ENCODE data around the gene KCTD2.

The KCTD2 gene

DNA sequence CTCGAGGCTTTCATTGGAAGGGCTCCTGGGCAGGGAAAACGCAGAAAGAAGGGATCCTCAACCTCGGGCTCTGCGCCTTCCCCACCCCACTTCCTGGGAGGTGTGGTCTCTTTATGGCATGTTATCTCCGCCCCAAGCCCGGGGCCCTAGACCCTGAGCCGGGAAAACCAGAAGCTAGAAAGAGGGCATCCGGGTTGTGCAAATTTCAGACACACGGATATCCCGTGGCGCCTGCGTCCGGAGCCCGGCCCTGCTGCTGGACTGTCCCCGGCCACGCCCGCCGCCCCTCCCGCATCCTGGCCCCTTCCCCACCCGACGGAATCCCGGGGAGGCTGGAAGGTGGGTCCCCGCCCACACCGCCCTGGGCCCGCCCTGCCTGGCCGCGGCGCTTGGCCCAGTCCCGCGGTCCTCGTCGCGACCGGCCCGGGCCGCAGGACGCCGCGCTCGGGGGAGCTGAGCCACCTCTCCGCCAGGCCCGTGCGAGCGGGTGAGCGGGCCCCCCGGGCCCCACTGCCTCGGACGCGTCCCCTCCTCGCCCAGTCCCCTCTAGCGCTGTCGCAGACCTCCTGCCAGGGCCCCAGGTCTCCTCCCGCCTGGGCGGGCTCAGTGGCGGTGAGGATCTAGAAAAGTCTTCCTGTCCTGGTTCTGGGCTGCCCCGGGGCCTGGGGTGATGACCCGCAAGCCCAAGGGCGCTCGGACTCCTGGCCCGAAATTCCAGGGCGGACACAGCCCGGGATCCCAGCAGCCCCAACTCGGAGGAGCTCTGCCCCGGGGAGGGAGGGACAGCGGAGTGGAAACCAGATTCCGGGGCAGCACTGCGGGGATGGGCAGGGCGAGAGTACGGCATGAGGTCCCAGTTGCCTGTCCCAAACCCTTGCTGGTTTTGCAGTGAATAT, 40.8 kb downstream of the KCTD2 start, which contains the start of gene SLC16A5:
Gene SLC16A5, plus strand, starts transcription at position 397 of the 896 bp plus-strand sequence. CDS start 5,683 bp downstream, outside the sequence.
- TF ChIP-seq EZH2phosphoT487 (IDR thresholded peaks at IDR 0.05; ENCODE audit: borderline replicate concordance, low read length), result no peak; the same call in 1 of the 2 replicates
- TF ChIP-seq, protein P1, sequence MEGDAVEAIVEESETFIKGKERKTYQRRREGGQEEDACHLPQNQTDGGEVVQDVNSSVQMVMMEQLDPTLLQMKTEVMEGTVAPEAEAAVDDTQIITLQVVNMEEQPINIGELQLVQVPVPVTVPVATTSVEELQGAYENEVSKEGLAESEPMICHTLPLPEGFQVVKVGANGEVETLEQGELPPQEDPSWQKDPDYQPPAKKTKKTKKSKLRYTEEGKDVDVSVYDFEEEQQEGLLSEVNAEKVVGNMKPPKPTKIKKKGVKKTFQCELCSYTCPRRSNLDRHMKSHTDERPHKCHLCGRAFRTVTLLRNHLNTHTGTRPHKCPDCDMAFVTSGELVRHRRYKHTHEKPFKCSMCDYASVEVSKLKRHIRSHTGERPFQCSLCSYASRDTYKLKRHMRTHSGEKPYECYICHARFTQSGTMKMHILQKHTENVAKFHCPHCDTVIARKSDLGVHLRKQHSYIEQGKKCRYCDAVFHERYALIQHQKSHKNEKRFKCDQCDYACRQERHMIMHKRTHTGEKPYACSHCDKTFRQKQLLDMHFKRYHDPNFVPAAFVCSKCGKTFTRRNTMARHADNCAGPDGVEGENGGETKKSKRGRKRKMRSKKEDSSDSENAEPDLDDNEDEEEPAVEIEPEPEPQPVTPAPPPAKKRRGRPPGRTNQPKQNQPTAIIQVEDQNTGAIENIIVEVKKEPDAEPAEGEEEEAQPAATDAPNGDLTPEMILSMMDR (IDR thresholded peaks at IDR 0.05; ENCODE audit: low read depth, low read length, poor library complexity, severe bottlenecking), result no peak
- H3K4me1 ChIP-seq (ENCODE audit: control insufficient read depth, low read length), result peaks cover 5% of the 10 kb centered on the region; the same call in 1 of the 2 replicates
- no peaks in the 10 kb centered on the region for H4K20me1 ChIP-seq (ENCODE audit: control insufficient read depth, insufficient read depth, low read depth, low read length)
- peak within 1 kb of the TSS; percentile 28; the same call in 1 of the 2 replicates for H3K4me3 ChIP-seq (ENCODE audit: low read length)
- no peak within 1 kb of the TSS for H3K27ac ChIP-seq (ENCODE audit: low read depth, low read length)
- no peaks in the 10 kb centered on the region for H3K9me3 ChIP-seq (ENCODE audit: control insufficient read depth, insufficient read depth, low read length)
- H3K9me2 ChIP-seq (replicated peaks; ENCODE audit: control insufficient read depth, low read length), result no peaks in the 10 kb centered on the region
- peak within 1 kb of the TSS; percentile 49 for H3K4me2 ChIP-seq (ENCODE audit: low read length)
- H3K79me2 ChIP-seq (ENCODE audit: control insufficient read depth, low read length), result no peaks in the 10 kb centered on the region
- no peaks in the 10 kb centered on the region for H3K36me3 ChIP-seq (ENCODE audit: control insufficient read depth, low read length)
- peaks cover 29% of the 10 kb centered on the region for H3K27me3 ChIP-seq (ENCODE audit: control insufficient read depth, low read length)
- no peaks in the 10 kb centered on the region for H3F3A ChIP-seq (ENCODE audit: control insufficient read depth, insufficient read depth)

DNA sequence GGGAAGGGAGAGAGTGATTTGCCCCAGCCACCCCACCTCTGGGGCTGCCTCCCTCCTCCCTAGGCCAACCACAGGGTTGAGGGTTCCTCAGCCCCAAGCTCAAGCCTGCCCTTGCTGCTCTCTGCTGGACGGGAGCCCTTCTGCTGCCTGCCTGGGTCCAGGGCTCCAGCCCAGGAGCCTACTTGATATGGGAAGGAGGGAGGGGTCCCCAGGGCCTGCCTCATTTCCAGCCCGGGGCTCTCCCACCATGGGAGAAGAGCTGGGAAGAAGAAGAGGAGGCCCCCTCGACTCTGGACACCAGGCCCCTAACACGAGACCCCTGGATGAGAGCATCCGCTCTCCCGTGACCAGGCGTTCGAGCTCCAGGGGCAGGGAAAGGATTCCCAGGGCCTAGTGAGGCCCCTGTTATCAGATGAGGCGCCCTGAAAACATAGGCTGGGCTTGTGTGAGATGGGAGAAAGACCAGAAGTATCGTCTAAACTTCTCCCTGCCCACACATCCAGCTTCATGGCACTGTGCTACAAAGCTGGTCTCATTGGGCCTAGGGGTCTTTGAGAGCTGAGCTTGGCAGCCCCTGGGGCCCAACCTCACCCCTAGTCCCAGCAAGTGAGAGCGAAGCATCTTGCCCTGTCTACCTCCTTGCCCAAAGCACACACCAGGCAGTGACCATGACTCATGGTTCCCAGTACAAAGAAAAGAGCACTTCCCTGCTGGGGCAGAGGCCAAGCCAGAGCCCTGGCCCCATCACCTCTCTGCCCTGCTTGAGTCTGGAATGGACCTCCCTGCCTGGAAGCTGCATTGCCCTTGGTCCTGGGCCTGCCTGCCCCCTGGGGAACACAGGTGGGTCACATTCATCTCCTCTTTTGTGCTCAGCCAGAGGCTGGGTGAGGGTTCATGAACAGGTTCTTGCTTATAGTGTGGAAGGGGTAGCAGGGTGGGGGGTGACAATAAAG, 41.7 kb downstream of the KCTD2 start:
- H3K4me2 ChIP-seq (ENCODE audit: low read length), result no peak overlapping the region
- no peaks in the 10 kb centered on the region for H3K9me3 ChIP-seq (ENCODE audit: control insufficient read depth, insufficient read depth, low read length)
- H4K20me1 ChIP-seq (ENCODE audit: control insufficient read depth, insufficient read depth, low read depth, low read length), result no peaks in the 10 kb centered on the region
- H3K27ac ChIP-seq (ENCODE audit: low read depth, low read length), result no peak overlapping the region
- no peaks in the 10 kb centered on the region for H3K36me3 ChIP-seq (ENCODE audit: control insufficient read depth, low read length)
- no peaks in the 10 kb centered on the region for H3F3A ChIP-seq (ENCODE audit: control insufficient read depth, insufficient read depth)
- TF ChIP-seq, protein P1 (IDR thresholded peaks at IDR 0.05; ENCODE audit: low read depth, low read length, poor library complexity, severe bottlenecking), result no peak
- no peak for TF ChIP-seq EZH2phosphoT487 (IDR thresholded peaks at IDR 0.05; ENCODE audit: borderline replicate concordance, low read length)
- peaks cover 5% of the 10 kb centered on the region; the same call in 1 of the 2 replicates for H3K4me1 ChIP-seq (ENCODE audit: control insufficient read depth, low read length)
- H3K4me3 ChIP-seq (ENCODE audit: low read length), result no peak overlapping the region
- no peaks in the 10 kb centered on the region for H3K79me2 ChIP-seq (ENCODE audit: control insufficient read depth, low read length)
- H3K9me2 ChIP-seq (replicated peaks; ENCODE audit: control insufficient read depth, low read length), result no peaks in the 10 kb centered on the region
- H3K27me3 ChIP-seq (ENCODE audit: control insufficient read depth, low read length), result peaks cover 29% of the 10 kb centered on the region

DNA sequence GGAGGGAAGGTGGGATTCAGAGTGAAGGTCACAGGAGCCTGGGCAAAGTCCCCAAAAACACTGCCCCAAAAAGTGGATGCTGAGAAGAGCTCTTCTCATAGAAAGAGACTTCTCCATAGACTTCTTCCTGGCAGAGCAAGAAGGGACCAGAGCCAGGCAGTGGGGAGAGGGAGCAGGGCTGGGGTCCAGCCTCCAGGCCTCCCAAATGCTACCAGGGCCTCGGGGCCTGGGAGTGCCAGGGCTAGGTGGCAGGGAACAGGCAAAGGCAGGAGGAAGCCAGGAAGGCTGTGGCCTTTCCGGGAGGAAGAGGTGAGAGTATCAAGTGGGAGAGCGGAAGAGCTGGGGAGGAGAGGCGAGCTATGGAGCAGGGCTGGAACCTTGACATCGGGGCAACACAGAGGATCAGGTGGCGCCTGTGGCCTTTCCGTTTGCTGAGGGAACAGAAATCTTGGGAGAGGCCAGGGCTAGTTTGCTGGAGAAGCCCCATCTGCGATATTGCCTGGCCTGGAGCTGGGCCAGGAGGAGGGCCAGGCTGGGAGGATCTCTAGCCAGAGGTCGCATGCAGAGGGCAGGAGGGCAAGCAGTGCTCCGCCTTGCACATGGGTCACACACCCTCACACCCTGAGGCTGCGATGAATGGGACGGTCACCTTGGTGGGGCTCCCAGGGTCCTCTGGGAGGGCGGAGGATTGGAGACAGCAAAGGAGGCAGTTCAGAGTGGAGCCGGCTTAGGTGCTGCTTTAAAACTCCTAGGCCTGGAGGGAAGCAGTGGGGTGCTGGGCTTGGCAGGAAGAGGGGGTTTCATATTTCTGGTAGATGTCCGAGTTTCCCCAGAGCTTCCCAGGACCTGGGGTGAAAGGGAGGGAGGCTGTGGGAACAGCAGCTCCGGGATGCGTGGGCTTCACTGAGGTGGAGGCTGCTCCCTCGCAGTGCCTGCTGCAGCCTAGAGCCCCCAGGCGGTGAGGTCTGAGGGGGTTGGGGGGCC, 44.1 kb downstream of the KCTD2 start:
- Histone ChIP-seq H3F3A (ENCODE audit: control insufficient read depth, insufficient read depth) (no peaks in the 10 kb centered on the region), H3K9me2 (replicated peaks; ENCODE audit: control insufficient read depth, low read length) (no peaks in the 10 kb centered on the region), H3K79me2 (ENCODE audit: control insufficient read depth, low read length) (no peaks in the 10 kb centered on the region), H3K4me1 (ENCODE audit: control insufficient read depth, low read length) (peaks cover 5% of the 10 kb centered on the region; the same call in 1 of the 2 replicates), H3K27ac (ENCODE audit: low read depth, low read length) (no peak overlapping the region), H3K27me3 (ENCODE audit: control insufficient read depth, low read length) (peaks cover 29% of the 10 kb centered on the region), H4K20me1 (ENCODE audit: control insufficient read depth, insufficient read depth, low read depth, low read length) (no peaks in the 10 kb centered on the region), H3K9me3 (ENCODE audit: control insufficient read depth, insufficient read depth, low read length) (no peaks in the 10 kb centered on the region), H3K4me2 (ENCODE audit: low read length) (no peak overlapping the region), H3K4me3 (ENCODE audit: low read length) (no peak overlapping the region), H3K36me3 (ENCODE audit: control insufficient read depth, low read length) (no peaks in the 10 kb centered on the region)
- TF ChIP-seq, protein P1 (IDR thresholded peaks at IDR 0.05; ENCODE audit: low read depth, low read length, poor library complexity, severe bottlenecking), result no peak
- no peak for TF ChIP-seq EZH2phosphoT487 (IDR thresholded peaks at IDR 0.05; ENCODE audit: borderline replicate concordance, low read length)

Measured in DOHH2 (cell line).